Thoracic aorta (tissue), 2 donors: ENCODE measurements around the gene NDUFAF3. TPM values are rescaled to one million over a fixed set of nuclear protein-coding genes. Genes with fewer than 3 reads are reported as not detected.

Experiments used
- ATAC-seq: fragments of 150-250 bp; one replicate; pipeline ENCODE4 v1.8.0; 2017; ENCODE audit warnings: low read depth; ENCODE audit not compliant: insufficient number of reproducible peaks, low FRiP score
- DNase-seq: peaks from one replicate; pipeline ENCODE4 v3.0.0-alpha.2; 2020; ENCODE audit warnings: low spot score
- H3K27ac ChIP-seq, 2 donors: fragments of 200-600 bp; sonication (generic); 1 replicate in 1 of 2; 2 replicates in 1 of 2; pipeline ENCODE4 v1.5.1; 2016; ENCODE audit warnings: mild to moderate bottlenecking in 2 of 2, moderate library complexity in 2 of 2
- H3K27me3 ChIP-seq: fragments of 200-600 bp; sonication (generic); replicated peaks from 2 replicates; pipeline ENCODE4 v1.6.0; 2016; ENCODE audit warnings: mild to moderate bottlenecking; ENCODE audit not compliant: insufficient read depth
- H3K36me3 ChIP-seq: fragments of 200-600 bp; sonication (generic); one replicate; pipeline ENCODE4 v1.5.1; 2016
- H3K4me1 ChIP-seq, 2 donors: fragments of 200-600 bp; sonication (generic); 1 replicate in 1 of 2; 2 replicates in 1 of 2; pipeline versions ENCODE4 v1.5.1 to v1.6.0; 2016; ENCODE audit warnings: low read depth in 2 of 2, mild to moderate bottlenecking in 1 of 2; ENCODE audit not compliant: control insufficient read depth in 1 of 2
- H3K4me3 ChIP-seq: fragments of 200-600 bp; sonication (generic); 2 replicates; pipeline ENCODE4 v1.5.1; 2016; ENCODE audit warnings: mild to moderate bottlenecking
- H3K9me3 ChIP-seq: fragments of 200-600 bp; sonication (generic); 2 replicates; pipeline ENCODE4 v1.5.1; 2016
- CTCF ChIP-seq: fragments of 200-600 bp; sonication (generic); IDR thresholded peaks from one replicate; pipeline ENCODE4 v1.5.1; 2019; ENCODE audit warnings: antibody characterized with exemption
- total RNA-seq, 2 donors: library from RNA; depleted of rRNA; stranded (reverse); fragments of >200 nt; gene quantifications; one replicate each; pipeline versions ENCODE4 v1.1.0 to v1.2.3, GENCODE V29; 2016

Gene NDUFAF3
- total RNA-seq, 2 donors from 2014 or later = 65.7 to 164 TPM

- no peaks in the 10 kb centered on the region for H3K27me3 ChIP-seq
- H3K36me3 ChIP-seq = peaks cover 26% of the 10 kb centered on the region
- no peaks in the 10 kb centered on the region for H3K9me3 ChIP-seq
- no peak for TF ChIP-seq CTCF
- peak overlapping the region; percentile 99 to 100 for H3K27ac ChIP-seq
- peaks cover 34 to 41% of the 10 kb centered on the region in 2 donors for H3K4me1 ChIP-seq
- H3K4me3 ChIP-seq = peak overlapping the region; percentile 92
- ATAC-seq (no peak), DNase-seq (no peak)
Measured at GRCh38 chr3:49020330-49021212, 1.4 kb upstream of the NDUFAF3 start.

- peaks cover 34 to 41% of the 10 kb centered on the region in 2 donors for H3K4me1 ChIP-seq
- ATAC-seq (peak; percentile 83), DNase-seq (peak; percentile 98)
- H3K27me3 ChIP-seq = no peaks in the 10 kb centered on the region
- TF ChIP-seq CTCF = no peak
- H3K27ac ChIP-seq = peak overlapping the region; percentile 99 to 100
- H3K36me3 ChIP-seq = peaks cover 25% of the 10 kb centered on the region
- no peaks in the 10 kb centered on the region for H3K9me3 ChIP-seq
- H3K4me3 ChIP-seq = peak overlapping the region; percentile 92
Measured at GRCh38 chr3:49021213-49021812, 608 bp upstream of the NDUFAF3 start.

GRCh38 chr3:49022688-49023171 is 809 bp downstream of the NDUFAF3 start:
- Histone ChIP-seq H3K27ac (peak overlapping the region; percentile 99 to 100), H3K9me3 (no peaks in the 10 kb centered on the region), H3K4me1 (peaks cover 30 to 35% of the 10 kb centered on the region in 2 donors), H3K27me3 (no peaks in the 10 kb centered on the region), H3K4me3 (peak overlapping the region; percentile 92), H3K36me3 (peaks cover 25% of the 10 kb centered on the region)
- no peak for ATAC-seq
- no peak for TF ChIP-seq CTCF
- no peak for DNase-seq

- no peak for TF ChIP-seq CTCF
- Histone ChIP-seq H3K27ac (no peak overlapping the region), H3K9me3 (no peaks in the 10 kb centered on the region), H3K36me3 (peaks cover 25% of the 10 kb centered on the region), H3K4me1 (peaks cover 28 to 42% of the 10 kb centered on the region in 2 donors), H3K4me3 (no peak overlapping the region), H3K27me3 (no peaks in the 10 kb centered on the region)
- ATAC-seq = no peak
- no peak for DNase-seq
Measured at GRCh38 chr3:49023775-49024174, 1.9 kb downstream of the NDUFAF3 start.

- ATAC-seq (no peak), DNase-seq (no peak)
- H3K27ac ChIP-seq = no peak overlapping the region
- no peak overlapping the region for H3K4me3 ChIP-seq
- TF ChIP-seq CTCF = no peak
- no peaks in the 10 kb centered on the region for H3K27me3 ChIP-seq
- H3K9me3 ChIP-seq = no peaks in the 10 kb centered on the region
- H3K36me3 ChIP-seq = peaks cover 25% of the 10 kb centered on the region
- H3K4me1 ChIP-seq = peaks cover 21 to 38% of the 10 kb centered on the region in 2 donors
Measured at GRCh38 chr3:49024449-49024848, 2.5 kb downstream of the NDUFAF3 start.
